H9 (cell line): ENCODE data around the gene FTO. TPM values are rescaled to one million over a fixed set of nuclear protein-coding genes. Genes with fewer than 3 reads are reported as not detected.

ENCODE experiments used
- DNase-seq: peaks from one replicate; pipeline ENCODE4 v3.0.0-alpha.2; 2017
- H2AFZ ChIP-seq: one replicate; pipeline ENCODE4 v1.6.1; 2013; ENCODE audit warnings: mild to moderate bottlenecking, low read length, control low read depth, moderate library complexity
- H2AK5ac ChIP-seq: 2 replicates; pipeline ENCODE4 v1.6.1; 2013; ENCODE audit warnings: low read length, control low read depth, mixed read lengths; ENCODE audit not compliant: insufficient read length
- H2BK120ac ChIP-seq: one replicate; pipeline ENCODE4 v1.6.1; 2013; ENCODE audit warnings: low read depth, mild to moderate bottlenecking, low read length, control low read depth, inconsistent platforms; ENCODE audit not compliant: poor library complexity, severe bottlenecking
- H2BK12ac ChIP-seq: 2 replicates; pipeline ENCODE4 v1.6.1; 2013; ENCODE audit warnings: low read length, control low read depth, mixed read lengths, low read depth; ENCODE audit not compliant: insufficient read length
- H2BK15ac ChIP-seq: 2 replicates; pipeline ENCODE4 v1.6.1; 2013; ENCODE audit warnings: low read depth, low read length, control low read depth
- H2BK20ac ChIP-seq: one replicate; pipeline ENCODE4 v1.6.1; 2013; ENCODE audit warnings: low read depth, mild to moderate bottlenecking, low read length, control low read depth, inconsistent platforms; ENCODE audit not compliant: poor library complexity, severe bottlenecking
- H2BK5ac ChIP-seq: 2 replicates; pipeline ENCODE4 v1.6.1; 2013; ENCODE audit warnings: low read length, control low read depth, mixed read lengths; ENCODE audit not compliant: insufficient read length
- H3K14ac ChIP-seq: 2 replicates; pipeline ENCODE4 v1.6.1; 2013; ENCODE audit warnings: low read length, control low read depth; ENCODE audit not compliant: insufficient read depth
- H3K18ac ChIP-seq: 2 replicates; pipeline ENCODE4 v1.6.1; 2013; ENCODE audit warnings: low read depth, mild to moderate bottlenecking, mixed read lengths, low read length, control low read depth; ENCODE audit not compliant: insufficient read length
- H3K23ac ChIP-seq: 2 replicates; pipeline ENCODE4 v1.6.1; 2013; ENCODE audit warnings: low read length, control low read depth, mixed read lengths, low read depth; ENCODE audit not compliant: insufficient read length
- H3K23me2 ChIP-seq: 2 replicates; pipeline ENCODE4 v1.6.1; 2013; ENCODE audit warnings: low read depth, mild to moderate bottlenecking, mixed read lengths, low read length, control low read depth; ENCODE audit not compliant: insufficient read length, poor library complexity, severe bottlenecking
- H3K27ac ChIP-seq: 2 replicates; pipeline ENCODE4 v1.5.1; 2013; ENCODE audit warnings: low read length, control low read depth, mixed read lengths, low read depth; ENCODE audit not compliant: insufficient read length
- H3K27me3 ChIP-seq: 2 replicates; pipeline ENCODE4 v1.6.1; 2013; ENCODE audit warnings: low read length, control low read depth, inconsistent platforms; ENCODE audit not compliant: insufficient read depth
- H3K4ac ChIP-seq: 2 replicates; pipeline ENCODE4 v1.6.1; 2013; ENCODE audit warnings: low read depth, mild to moderate bottlenecking, control low read depth, inconsistent platforms, low read length, moderate library complexity
- H3K4me1 ChIP-seq: 2 replicates; pipeline ENCODE4 v1.6.1; 2013; ENCODE audit warnings: low read length, control low read depth, inconsistent platforms; ENCODE audit not compliant: insufficient read depth
- H3K4me2 ChIP-seq: 2 replicates; pipeline ENCODE4 v1.6.1; 2013; ENCODE audit warnings: low read length, control low read depth, mixed read lengths; ENCODE audit not compliant: insufficient read length, insufficient read depth
- H3K56ac ChIP-seq: 2 replicates; pipeline ENCODE4 v1.6.1; 2013; ENCODE audit warnings: low read depth, mild to moderate bottlenecking, mixed read lengths, low read length, control low read depth; ENCODE audit not compliant: insufficient read length
- H3K79me1 ChIP-seq: 2 replicates; pipeline ENCODE4 v1.6.1; 2013; ENCODE audit warnings: low read depth, mild to moderate bottlenecking, moderate library complexity, low read length, control low read depth, inconsistent platforms; ENCODE audit not compliant: insufficient read depth, poor library complexity, severe bottlenecking
- H3K79me2 ChIP-seq: 2 replicates; pipeline ENCODE4 v1.6.1; 2013; ENCODE audit warnings: low read length, control low read depth, inconsistent platforms; ENCODE audit not compliant: insufficient read depth
- H3K9ac ChIP-seq: 2 replicates; pipeline ENCODE4 v1.6.1; 2013; ENCODE audit warnings: low read length, control low read depth, mixed read lengths; ENCODE audit not compliant: insufficient read length; ENCODE audit errors: extremely low read depth
- H3K9me3 ChIP-seq: one replicate; pipeline ENCODE4 v1.6.1; 2013; ENCODE audit warnings: low read depth, low read length, inconsistent platforms; ENCODE audit not compliant: control insufficient read depth
- H3T11ph ChIP-seq: one replicate; pipeline ENCODE4 v1.6.1; 2013; ENCODE audit warnings: mild to moderate bottlenecking, low read length, control low read depth, inconsistent platforms
- H4K20me1 ChIP-seq: one replicate; pipeline ENCODE4 v1.6.1; 2013; ENCODE audit not compliant: control insufficient read depth, insufficient read length, insufficient read depth
- H4K5ac ChIP-seq: 2 replicates; pipeline ENCODE4 v1.6.1; 2013; ENCODE audit warnings: low read depth, mild to moderate bottlenecking, mixed read lengths, low read length, control low read depth; ENCODE audit not compliant: insufficient read length
- H4K8ac ChIP-seq: replicated peaks from 2 replicates; pipeline ENCODE4 v1.6.1; 2013; ENCODE audit warnings: low read length, control low read depth, mixed read lengths, low read depth; ENCODE audit not compliant: insufficient read length
- H4K91ac ChIP-seq: 2 replicates; pipeline ENCODE4 v1.6.1; 2013; ENCODE audit warnings: low read depth, mild to moderate bottlenecking, moderate library complexity, mixed read lengths, low read length, control low read depth; ENCODE audit not compliant: insufficient read length
- H3K27ac Mint-ChIP-seq, 3 experiments: 2 replicates in 2 of 3; 3 replicates in 1 of 3; pipeline ENCODE4 v1.8.0; 2020 to 2021; ENCODE audit warnings: mixed read lengths in 3 of 3, mild to moderate bottlenecking in 1 of 3, moderate library complexity in 1 of 3
- H3K27me3 Mint-ChIP-seq: 2 replicates; pipeline ENCODE4 v1.8.0; 2021; ENCODE audit warnings: low read depth, mild to moderate bottlenecking, moderate library complexity, mixed read lengths
- H3K36me3 Mint-ChIP-seq, 3 experiments: 2 replicates in 2 of 3; 3 replicates in 1 of 3; pipeline ENCODE4 v1.8.0; 2020 to 2021; ENCODE audit warnings: low read depth in 3 of 3, mixed read lengths in 3 of 3; ENCODE audit not compliant: insufficient read depth in 1 of 3
- H3K4me1 Mint-ChIP-seq, 2 experiments: 2 replicates each; pipeline ENCODE4 v1.8.0; 2020; ENCODE audit warnings: mixed read lengths in 2 of 2
- H3K4me3 Mint-ChIP-seq, 2 experiments: 2 replicates in 1 of 2; 3 replicates in 1 of 2; pipeline ENCODE4 v1.8.0; 2020 to 2021; ENCODE audit warnings: mild to moderate bottlenecking in 2 of 2, mixed read lengths in 2 of 2, moderate library complexity in 1 of 2
- H3K9me3 Mint-ChIP-seq, 2 experiments: 2 replicates in 1 of 2; 3 replicates in 1 of 2; pipeline ENCODE4 v1.8.0; 2020; ENCODE audit warnings: mild to moderate bottlenecking in 2 of 2, mixed read lengths in 2 of 2, moderate library complexity in 1 of 2
- WGBS: extraction: QIAGEN DNeasy Blood & Tissue Kit; methylation state at CpG from one replicate; pipeline ENCODE4 v1.1.7; 2013; ENCODE audit warnings: missing lambda C conversion rate, low lambda C conversion rate, mixed read lengths; ENCODE audit not compliant: insufficient read length; ENCODE audit errors: extremely low coverage; 5-methylcytosine and 5-hydroxymethylcytosine counted together
- total RNA-seq: library from RNA; stranded (reverse); gene quantifications from 2 replicates; pipeline ENCODE4 v1.2.1, GENCODE V29; 2021
- TF ChIP-seq, protein P1 (sequence below): fragments of 200-600 bp; sonication (generic); conservative IDR thresholded peaks from 3 replicates; pipeline ENCODE4 v1.8.0; 2021; ENCODE audit warnings: antibody characterized with exemption, mild to moderate bottlenecking

The FTO gene
- total RNA-seq, 1 experiment from 2014 or later = 67.9 TPM

DNA sequence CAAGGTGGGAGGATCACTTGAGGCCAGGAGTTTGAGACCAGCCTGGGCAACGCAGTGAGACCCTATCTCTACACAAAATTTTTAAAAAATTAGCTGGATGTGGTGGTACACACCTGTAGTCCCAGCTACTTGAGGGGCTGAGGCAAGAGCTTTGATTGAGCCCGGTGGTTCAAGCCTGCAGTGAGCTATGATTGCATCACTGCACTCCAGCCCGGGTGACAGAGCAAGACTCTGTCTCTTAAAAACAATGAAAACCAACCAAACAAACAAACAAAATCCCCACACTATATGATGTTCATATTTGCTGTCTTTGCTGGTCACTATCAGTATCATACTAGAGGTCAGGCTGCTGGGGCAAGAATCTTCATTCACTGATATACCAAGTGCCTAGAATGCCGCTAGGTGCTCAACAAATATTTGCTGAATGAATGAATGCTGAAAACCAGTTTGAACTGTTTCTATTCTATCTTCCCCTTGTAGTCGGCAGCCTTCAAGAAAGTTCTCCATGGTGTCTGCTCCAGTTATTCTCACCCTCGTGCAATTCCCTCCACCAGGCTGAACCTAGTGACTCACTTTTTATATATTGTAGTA, 455.6 kb downstream of the FTO start:
- Histone ChIP-seq H3K27ac (no peak overlapping the region), H2BK20ac (no peak overlapping the region), H3K23ac (no peak overlapping the region), H2BK15ac (no peak overlapping the region), H3K4me2 (no peak overlapping the region), H4K8ac (no peak overlapping the region), H2AK5ac (no peak overlapping the region), H3K18ac (no peak overlapping the region), H4K5ac (no peak overlapping the region), H3K14ac (no peak overlapping the region), H3K23me2 (no peaks in the 10 kb centered on the region), H3K56ac (no peak overlapping the region), H3K9me3 (no peaks in the 10 kb centered on the region), H3K4ac (no peak overlapping the region), H2BK5ac (no peak overlapping the region), H2BK12ac (no peak overlapping the region), H3K4me1 (no peaks in the 10 kb centered on the region), H3K27me3 (no peaks in the 10 kb centered on the region), H3T11ph (no peak overlapping the region), H4K91ac (no peak overlapping the region), H3K79me1 (no peaks in the 10 kb centered on the region), H2AFZ (no peak overlapping the region), H2BK120ac (no peak overlapping the region), H3K79me2 (no peaks in the 10 kb centered on the region), H4K20me1 (peaks cover 2% of the 10 kb centered on the region), H3K9ac (no peak overlapping the region)
- Mint-ChIP-seq H3K27me3 (peaks cover 4% of the 10 kb centered on the region), H3K36me3 (no peaks in the 10 kb centered on the region; a peak in 1 of 7 replicates), H3K4me1 (no peaks in the 10 kb centered on the region), H3K9me3 (peaks cover 0 to 8% of the 10 kb centered on the region in 2 experiments; a peak in 4 of 5 replicates), H3K4me3 (no peak overlapping the region), H3K27ac (no peak overlapping the region)
- DNase-seq = no peak
- no CpG with 5 or more reads among the region's 6 CpGs for WGBS
- TF ChIP-seq, protein P1, sequence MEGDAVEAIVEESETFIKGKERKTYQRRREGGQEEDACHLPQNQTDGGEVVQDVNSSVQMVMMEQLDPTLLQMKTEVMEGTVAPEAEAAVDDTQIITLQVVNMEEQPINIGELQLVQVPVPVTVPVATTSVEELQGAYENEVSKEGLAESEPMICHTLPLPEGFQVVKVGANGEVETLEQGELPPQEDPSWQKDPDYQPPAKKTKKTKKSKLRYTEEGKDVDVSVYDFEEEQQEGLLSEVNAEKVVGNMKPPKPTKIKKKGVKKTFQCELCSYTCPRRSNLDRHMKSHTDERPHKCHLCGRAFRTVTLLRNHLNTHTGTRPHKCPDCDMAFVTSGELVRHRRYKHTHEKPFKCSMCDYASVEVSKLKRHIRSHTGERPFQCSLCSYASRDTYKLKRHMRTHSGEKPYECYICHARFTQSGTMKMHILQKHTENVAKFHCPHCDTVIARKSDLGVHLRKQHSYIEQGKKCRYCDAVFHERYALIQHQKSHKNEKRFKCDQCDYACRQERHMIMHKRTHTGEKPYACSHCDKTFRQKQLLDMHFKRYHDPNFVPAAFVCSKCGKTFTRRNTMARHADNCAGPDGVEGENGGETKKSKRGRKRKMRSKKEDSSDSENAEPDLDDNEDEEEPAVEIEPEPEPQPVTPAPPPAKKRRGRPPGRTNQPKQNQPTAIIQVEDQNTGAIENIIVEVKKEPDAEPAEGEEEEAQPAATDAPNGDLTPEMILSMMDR = no peak
